Astrocyte of the spinal cord (primary cell): Measurements from ENCODE around the gene ADCY3.

Experiments used
- DNase-seq: peaks from one replicate; pipeline ENCODE4 v3.0.0; 2011; ENCODE audit warnings: low read depth, low spot score
- H3K4me3 ChIP-seq: 2 replicates; pipeline ENCODE4 v1.5.1; 2011; ENCODE audit warnings: low read depth, mild to moderate bottlenecking, low read length, moderate library complexity
- in situ Hi-C: cut with HindIII; loops from 2 replicates; pipeline ENCODE4 v1.10.0; 2017; ENCODE audit warnings: low sequenced_read_pairs
- TF ChIP-seq, protein P1 (sequence below): IDR thresholded peaks from 2 replicates; pipeline ENCODE4 v1.5.1; 2012; ENCODE audit warnings: low read depth, mild to moderate bottlenecking, low read length, inconsistent platforms

The ADCY3 gene

DNA sequence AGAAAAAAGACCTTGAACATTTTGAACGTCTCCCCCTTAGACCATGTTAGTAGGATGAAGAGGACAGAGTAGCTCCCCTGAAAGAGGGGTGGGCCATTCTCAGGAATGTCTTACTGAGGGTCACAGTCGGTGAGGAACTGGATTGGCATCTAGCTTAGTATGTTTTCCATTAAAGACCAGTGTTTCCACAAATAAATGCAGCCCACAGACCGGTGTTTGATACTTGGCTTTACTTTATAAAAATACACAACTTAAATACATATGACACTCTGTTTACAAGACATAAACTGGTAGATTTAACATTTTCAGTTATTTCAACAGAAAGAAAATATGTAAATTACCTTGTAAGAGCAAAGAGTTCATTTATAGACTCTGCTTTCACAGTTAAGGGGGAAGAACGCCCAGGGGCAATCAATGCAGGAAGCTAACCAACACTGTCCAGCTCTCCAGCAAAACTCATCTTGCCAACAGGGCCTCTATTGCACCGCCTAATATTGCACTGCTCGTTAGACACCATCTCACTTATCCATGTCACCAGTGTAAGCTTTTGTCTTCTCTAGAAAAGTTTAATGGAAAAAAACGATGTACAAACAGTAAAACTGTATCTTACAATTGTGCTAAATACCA is 23.5 kb upstream of the ADCY3 start:
- no peak for DNase-seq
- TF ChIP-seq, protein P1, sequence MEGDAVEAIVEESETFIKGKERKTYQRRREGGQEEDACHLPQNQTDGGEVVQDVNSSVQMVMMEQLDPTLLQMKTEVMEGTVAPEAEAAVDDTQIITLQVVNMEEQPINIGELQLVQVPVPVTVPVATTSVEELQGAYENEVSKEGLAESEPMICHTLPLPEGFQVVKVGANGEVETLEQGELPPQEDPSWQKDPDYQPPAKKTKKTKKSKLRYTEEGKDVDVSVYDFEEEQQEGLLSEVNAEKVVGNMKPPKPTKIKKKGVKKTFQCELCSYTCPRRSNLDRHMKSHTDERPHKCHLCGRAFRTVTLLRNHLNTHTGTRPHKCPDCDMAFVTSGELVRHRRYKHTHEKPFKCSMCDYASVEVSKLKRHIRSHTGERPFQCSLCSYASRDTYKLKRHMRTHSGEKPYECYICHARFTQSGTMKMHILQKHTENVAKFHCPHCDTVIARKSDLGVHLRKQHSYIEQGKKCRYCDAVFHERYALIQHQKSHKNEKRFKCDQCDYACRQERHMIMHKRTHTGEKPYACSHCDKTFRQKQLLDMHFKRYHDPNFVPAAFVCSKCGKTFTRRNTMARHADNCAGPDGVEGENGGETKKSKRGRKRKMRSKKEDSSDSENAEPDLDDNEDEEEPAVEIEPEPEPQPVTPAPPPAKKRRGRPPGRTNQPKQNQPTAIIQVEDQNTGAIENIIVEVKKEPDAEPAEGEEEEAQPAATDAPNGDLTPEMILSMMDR, result no peak
- H3K4me3 ChIP-seq, result no peak overlapping the region
- in situ Hi-C loops, result no loop called here

GRCh38 chr2:24939353-24939752 is 19.3 kb upstream of the ADCY3 start:
- in situ Hi-C loops, result no loop called here
- H3K4me3 ChIP-seq, result no peak overlapping the region
- DNase-seq, result no peak
- TF ChIP-seq, protein P1, result no peak

DNA sequence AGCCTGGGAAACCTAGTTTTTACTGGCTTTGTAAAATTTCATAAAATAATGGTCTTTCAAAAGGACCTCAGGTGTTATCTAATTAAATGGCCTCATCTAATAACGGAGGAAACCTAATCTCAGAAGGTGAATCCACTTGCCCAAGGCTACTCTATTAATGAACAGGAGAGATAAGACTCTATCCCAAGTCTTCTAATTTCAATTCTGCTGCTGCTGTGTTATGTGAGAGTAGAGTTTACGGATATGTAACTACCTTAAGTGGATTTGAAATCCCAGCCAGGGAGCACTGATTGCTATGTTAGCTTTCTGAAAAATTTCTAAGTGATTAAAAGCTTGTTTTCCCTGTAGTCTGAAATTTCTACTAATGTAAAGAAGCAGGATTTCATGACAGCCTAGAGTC is 17.2 kb upstream of the ADCY3 start:
- in situ Hi-C loops, result no loop called here
- no peak for DNase-seq
- TF ChIP-seq, protein P1, result no peak
- H3K4me3 ChIP-seq, result no peak overlapping the region

- no peak for DNase-seq
- H3K4me3 ChIP-seq, result no peak overlapping the region
- TF ChIP-seq, protein P1, result no peak
- in situ Hi-C loops, result no loop called here
Measured at GRCh38 chr2:24935145-24935544, 15.1 kb upstream of the ADCY3 start.

- DNase-seq, result no peak
- in situ Hi-C loops, result no loop called here
- H3K4me3 ChIP-seq, result no peak overlapping the region
- TF ChIP-seq, protein P1, result no peak
Measured at GRCh38 chr2:24932715-24933114, 12.7 kb upstream of the ADCY3 start.

DNA sequence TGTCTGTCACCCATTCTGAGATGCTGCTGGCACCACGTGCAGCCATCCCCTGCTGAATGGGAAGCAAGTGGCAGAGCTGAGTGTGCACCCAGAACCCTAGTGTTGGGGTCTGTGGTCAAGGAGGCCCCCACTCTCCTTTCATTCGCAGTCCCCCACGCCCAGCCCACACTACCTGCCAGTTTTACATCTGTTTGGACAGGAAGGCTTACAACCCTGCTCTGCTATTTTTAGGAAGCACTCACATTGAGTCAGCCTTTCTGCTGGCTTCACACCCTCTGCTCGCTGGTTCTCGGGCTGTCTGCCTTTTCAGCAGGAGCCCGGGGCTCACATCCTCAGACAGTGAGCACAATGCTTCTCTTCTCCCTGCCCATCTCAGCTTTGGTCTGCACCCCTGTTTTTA is 10.7 kb upstream of the ADCY3 start:
- in situ Hi-C loops, result no loop called here
- H3K4me3 ChIP-seq, result no peak overlapping the region
- TF ChIP-seq, protein P1, result no peak
- no peak for DNase-seq
